Testis (tissue), 5 donors: ENCODE data around the gene MIER1. TPM values are rescaled to one million over a fixed set of nuclear protein-coding genes. Genes with fewer than 3 reads are reported as not detected.
A peak's percentile ranks its signal among the peaks of the same experiment; 100 is the strongest.

Experiments used
- DNase-seq: peaks from one replicate; pipeline ENCODE4 v3.0.0-alpha.2; 2019
- H3K27ac ChIP-seq, 2 donors: fragments of 200-600 bp; sonication (generic); one replicate each; pipeline ENCODE4 v1.5.1; 2019
- H3K27me3 ChIP-seq: fragments of 200-600 bp; sonication (generic); one replicate; pipeline ENCODE4 v1.5.1; 2019
- H3K36me3 ChIP-seq: fragments of 200-600 bp; sonication (generic); one replicate; pipeline ENCODE4 v1.5.1; 2017; ENCODE audit warnings: low read depth; ENCODE audit errors: missing control alignments
- H3K4me1 ChIP-seq: fragments of 200-600 bp; sonication (generic); one replicate; pipeline ENCODE4 v1.5.1; 2019
- H3K4me3 ChIP-seq, 2 donors: fragments of 200-600 bp; sonication (generic); one replicate each; pipeline ENCODE4 v1.5.1; 2017 to 2019
- H3K9me3 ChIP-seq: fragments of 200-600 bp; sonication (generic); one replicate; pipeline ENCODE4 v1.5.1; 2017
- POLR2A ChIP-seq: fragments of 450-650 bp; IDR thresholded peaks from one replicate; pipeline ENCODE4 v1.6.1; 2017; ENCODE audit warnings: antibody characterized with exemption, mild to moderate bottlenecking, moderate library complexity
- WGBS, 2 donors: methylation state at CpG; one replicate each; pipeline ENCODE4 v1.1.5; 2018; 5-methylcytosine and 5-hydroxymethylcytosine counted together
- intact Hi-C: fragments of 100-400 bp; cut with DNase I; formaldehyde crosslinking; loops from one replicate; pipeline ENCODE4 v1.15.1; 2023; ENCODE audit warnings: low total_unique reads
- long read RNA-seq, 2 donors: transcript quantifications; one replicate each; lab custom pipeline, GENCODE V29; 2026
- polyA plus RNA-seq: library from polyadenylated mRNA; stranded (reverse); fragments of 350-450 nt; fragmentation: Illumina TruSeq; extraction: RNeasy Lipid Tissue Mini Kit (QIAGEN cat#74804); gene quantifications from one replicate; pipeline ENCODE4 v1.2.3, GENCODE V29; 2014; ENCODE audit warnings: low read depth, low replicate concordance; ENCODE audit not compliant: insufficient read depth
- total RNA-seq, 2 donors: library from RNA; depleted of rRNA; stranded (reverse); fragments of >200 nt; gene quantifications; one replicate each; pipeline ENCODE4 v1.2.3, GENCODE V29; 2016
- TF ChIP-seq, protein P1 (sequence below), 3 experiments: fragments of 450-650 bp in 2 of 3; fragments of 200-600 bp in 1 of 3; sonication (generic) in 1 of 3; IDR thresholded peaks; one replicate each; pipeline ENCODE4 v1.5.1; 2016 to 2019; ENCODE audit warnings: antibody characterized with exemption in 3 of 3, mild to moderate bottlenecking in 2 of 3, moderate library complexity in 1 of 3

The MIER1 gene
- total RNA-seq (10 to 100 TPM; 53.8 to 60.8 TPM), polyA plus RNA-seq (28.8 TPM)
- long read RNA-seq, donor 1, full-length matches to known transcripts = 3 of 41 reads
- long read RNA-seq, donor 1, partial matches to known transcripts = 38 of 41 reads
- long read RNA-seq, donor 1, other reads (novel, unspliced or antisense) = 0 of 41 reads
- long read RNA-seq, donor 2, full-length matches to known transcripts = 2 of 2 reads
- long read RNA-seq, donor 2, partial matches to known transcripts = 0 of 2 reads
- long read RNA-seq, donor 2, other reads (novel, unspliced or antisense) = 0 of 2 reads

DNA sequence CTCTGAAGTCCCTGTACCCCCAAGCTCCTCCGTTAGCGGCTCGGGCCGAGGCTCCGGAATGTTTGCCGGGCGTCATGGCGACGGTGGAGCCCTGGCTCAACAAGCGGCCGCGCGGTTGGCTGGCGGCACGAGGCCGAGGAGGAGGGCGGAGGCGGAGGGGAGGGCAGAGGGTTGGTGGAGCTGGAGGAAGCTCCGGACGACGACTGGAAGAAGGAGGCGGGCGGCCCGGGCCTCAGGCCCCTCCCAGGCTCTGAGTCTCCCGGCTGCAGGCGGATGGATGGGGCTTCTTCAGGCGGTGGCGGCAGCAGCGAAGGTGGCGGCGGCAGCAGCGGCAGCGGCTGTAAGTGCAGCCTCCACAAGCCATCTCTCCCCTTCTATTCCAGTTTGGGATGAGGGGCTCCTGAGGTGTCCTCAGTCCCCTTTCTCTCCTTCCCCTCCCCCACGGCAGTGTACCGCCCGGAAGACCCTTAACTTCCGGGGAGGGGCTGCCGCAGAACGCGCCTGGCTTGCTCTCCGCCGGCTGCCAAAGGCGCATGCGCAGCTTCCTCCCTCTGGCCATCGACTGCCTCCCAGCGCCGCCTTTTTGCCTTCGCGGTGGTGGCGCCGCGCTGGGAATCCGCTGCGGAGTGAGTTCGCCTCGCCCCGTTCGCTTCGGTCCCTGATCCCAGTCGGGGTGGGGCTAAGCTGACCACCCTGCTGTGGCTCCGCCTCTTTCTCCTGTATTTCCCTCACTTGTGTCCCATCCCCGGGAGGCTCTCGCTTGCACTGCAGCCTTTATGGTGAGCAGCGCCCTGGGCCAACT lies at the start of gene MIER1, which contains the start of gene DNAI4:
Gene MIER1 (plus strand): TSS at position 235 of the 802 bp plus-strand sequence. CDS start 39 bp downstream, at position 274.
Gene DNAI4 (minus strand): TSS at position 101 of the 802 bp plus-strand sequence. CDS start 25 bp downstream, at position 76.
- Histone ChIP-seq H3K27ac (peak within 1 kb of the TSS; percentile 71 to 95), H3K36me3 (no peaks in the 10 kb centered on the region), H3K4me3 (peak within 1 kb of the TSS; percentile 83 to 84), H3K9me3 (no peaks in the 10 kb centered on the region), H3K4me1 (peaks cover 15% of the 10 kb centered on the region), H3K27me3 (no peaks in the 10 kb centered on the region)
- intact Hi-C loops = no loop called here
- TF ChIP-seq, protein P1, sequence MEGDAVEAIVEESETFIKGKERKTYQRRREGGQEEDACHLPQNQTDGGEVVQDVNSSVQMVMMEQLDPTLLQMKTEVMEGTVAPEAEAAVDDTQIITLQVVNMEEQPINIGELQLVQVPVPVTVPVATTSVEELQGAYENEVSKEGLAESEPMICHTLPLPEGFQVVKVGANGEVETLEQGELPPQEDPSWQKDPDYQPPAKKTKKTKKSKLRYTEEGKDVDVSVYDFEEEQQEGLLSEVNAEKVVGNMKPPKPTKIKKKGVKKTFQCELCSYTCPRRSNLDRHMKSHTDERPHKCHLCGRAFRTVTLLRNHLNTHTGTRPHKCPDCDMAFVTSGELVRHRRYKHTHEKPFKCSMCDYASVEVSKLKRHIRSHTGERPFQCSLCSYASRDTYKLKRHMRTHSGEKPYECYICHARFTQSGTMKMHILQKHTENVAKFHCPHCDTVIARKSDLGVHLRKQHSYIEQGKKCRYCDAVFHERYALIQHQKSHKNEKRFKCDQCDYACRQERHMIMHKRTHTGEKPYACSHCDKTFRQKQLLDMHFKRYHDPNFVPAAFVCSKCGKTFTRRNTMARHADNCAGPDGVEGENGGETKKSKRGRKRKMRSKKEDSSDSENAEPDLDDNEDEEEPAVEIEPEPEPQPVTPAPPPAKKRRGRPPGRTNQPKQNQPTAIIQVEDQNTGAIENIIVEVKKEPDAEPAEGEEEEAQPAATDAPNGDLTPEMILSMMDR (IDR thresholded peaks at IDR 0.05) = peak in 2 of 3 experiments; percentile 9 to 13
- peak; percentile 47 for TF ChIP-seq POLR2A
- 0 to 1% methylated on average over 28 to 53 of the region's 64 CpGs for WGBS, 2 donors
- peak; percentile 97 for DNase-seq

DNA sequence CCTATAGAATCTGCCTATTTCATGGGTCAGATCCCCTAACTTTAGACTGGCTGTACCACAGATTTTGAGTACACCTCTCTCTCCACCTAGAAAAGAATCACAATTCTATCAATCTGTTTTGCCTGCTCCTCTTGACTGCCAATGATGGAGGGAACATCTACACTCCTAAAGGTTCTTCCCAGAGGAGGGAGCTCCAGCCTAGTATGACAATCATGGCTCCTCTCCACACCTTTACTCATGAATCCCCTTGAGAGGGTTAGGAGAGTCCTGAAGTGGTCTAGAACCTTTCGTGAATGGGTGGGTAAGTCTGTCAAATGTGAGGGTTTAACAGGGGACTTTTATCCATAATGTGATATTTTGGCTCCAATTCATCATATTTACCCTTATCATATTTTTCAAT lies 48.1 kb upstream of the MIER1 start:
- intact Hi-C loops = no loop called here
- Histone ChIP-seq H3K36me3 (no peaks in the 10 kb centered on the region), H3K4me3 (no peak overlapping the region), H3K27ac (no peak overlapping the region), H3K27me3 (no peaks in the 10 kb centered on the region), H3K4me1 (no peaks in the 10 kb centered on the region), H3K9me3 (no peaks in the 10 kb centered on the region)
- no peak for TF ChIP-seq POLR2A
- TF ChIP-seq, protein P1 (IDR thresholded peaks at IDR 0.05) = no peak
- WGBS, 2 donors = 81 to 90% methylated on average over 1 of the region's 1 CpG
- no peak for DNase-seq

- no peaks in the 10 kb centered on the region for H3K27me3 ChIP-seq
- intact Hi-C loops = no loop called here
- no peaks in the 10 kb centered on the region for H3K4me1 ChIP-seq
- TF ChIP-seq, protein P1 (IDR thresholded peaks at IDR 0.05) = no peak
- TF ChIP-seq POLR2A = no peak
- 71 to 83% methylated on average over 1 of the region's 1 CpG for WGBS, 2 donors
- DNase-seq = no peak
- H3K4me3 ChIP-seq = no peak overlapping the region
- no peak overlapping the region for H3K27ac ChIP-seq
- H3K36me3 ChIP-seq = no peaks in the 10 kb centered on the region
- no peaks in the 10 kb centered on the region for H3K9me3 ChIP-seq
Measured at GRCh38 chr1:66889030-66889429, 35.8 kb upstream of the MIER1 start.

GRCh38 chr1:66890621-66891020 lies 34.2 kb upstream of the MIER1 start:
- H3K9me3 ChIP-seq = no peaks in the 10 kb centered on the region
- H3K27ac ChIP-seq = no peak overlapping the region
- no peaks in the 10 kb centered on the region for H3K27me3 ChIP-seq
- WGBS, 2 donors = 69 to 86% methylated on average over 1 of the region's 1 CpG
- DNase-seq = no peak
- TF ChIP-seq, protein P1 (IDR thresholded peaks at IDR 0.05) = no peak
- no peak for TF ChIP-seq POLR2A
- H3K36me3 ChIP-seq = no peaks in the 10 kb centered on the region
- no peaks in the 10 kb centered on the region for H3K4me1 ChIP-seq
- intact Hi-C loops = no loop called here
- H3K4me3 ChIP-seq = no peak overlapping the region
